Upper lobe of left lung (tissue), 6 donors: ENCODE data around the gene FBXL15. TPM values are rescaled to one million over a fixed set of nuclear protein-coding genes. Genes with fewer than 3 reads are reported as not detected.
A peak's percentile ranks its signal among the peaks of the same experiment; 100 is the strongest.

Experiments used
- ATAC-seq, 2 donors: fragments of 200-7000 bp; cut with Tn5 transposase; one replicate each; pipeline ENCODE4 v1.9.1; 2022; ENCODE audit warnings: mild to moderate bottlenecking in 2 of 2, moderate library complexity in 2 of 2; ENCODE audit not compliant: low FRiP score in 2 of 2
- DNase-seq, 2 donors: peaks; one replicate each; pipeline ENCODE4 v3.0.0-alpha.2; 2019 to 2020
- H3K27ac ChIP-seq, 4 donors: fragments of 200-600 bp; sonication (generic); one replicate each; pipeline ENCODE4 v1.5.1; 2016 to 2019
- H3K27me3 ChIP-seq, 4 donors: fragments of 200-600 bp; sonication (generic); one replicate each; pipeline ENCODE4 v1.5.1; 2017 to 2019
- H3K36me3 ChIP-seq, 4 donors: fragments of 200-600 bp; sonication (generic); one replicate each; pipeline ENCODE4 v1.5.1; 2016 to 2019
- H3K4me1 ChIP-seq, 4 donors: fragments of 200-600 bp; sonication (generic); one replicate each; pipeline ENCODE4 v1.5.1; 2018 to 2019
- H3K4me3 ChIP-seq, 4 donors: fragments of 200-600 bp; sonication (generic); one replicate each; pipeline ENCODE4 v1.5.1; 2017 to 2019; ENCODE audit warnings: mild to moderate bottlenecking in 2 of 4, moderate library complexity in 1 of 4
- H3K9me3 ChIP-seq, 4 donors: fragments of 200-600 bp; sonication (generic); one replicate each; pipeline ENCODE4 v1.5.1; 2018 to 2019
- EP300 ChIP-seq, 4 donors: sonication (generic); formaldehyde crosslinking; IDR thresholded peaks; one replicate each; pipeline ENCODE4 v1.5.1; 2017; ENCODE audit warnings: antibody characterized with exemption in 4 of 4, control low read depth in 2 of 4
- POLR2A ChIP-seq, 4 donors: fragments of 450-650 bp; IDR thresholded peaks; one replicate each; pipeline ENCODE4 v1.5.1; 2016 to 2017; ENCODE audit warnings: antibody characterized with exemption in 4 of 4, mild to moderate bottlenecking in 2 of 4
- POLR2AphosphoS5 ChIP-seq, 2 donors: sonication (generic); formaldehyde crosslinking; IDR thresholded peaks; one replicate each; pipeline ENCODE4 v1.5.1; 2017; ENCODE audit warnings: antibody characterized with exemption in 2 of 2
- WGBS, 2 donors: methylation state at CpG; one replicate each; pipeline ENCODE4 v1.1.5; 2017 to 2018; 5-methylcytosine and 5-hydroxymethylcytosine counted together
- total RNA-seq, 6 donors: library from RNA; depleted of rRNA in 4 of 6; stranded (reverse); fragments of >200 nt in 4 of 6; gene quantifications; one replicate each; pipeline versions ENCODE4 v1.1.0 to v1.2.1, GENCODE V29; 2016 to 2021
- TF ChIP-seq, protein P1 (sequence below), 6 experiments: fragments of 450-650 bp in 4 of 6; fragments of 200-600 bp in 2 of 6; sonication (generic) in 2 of 6; IDR thresholded peaks; one replicate each; pipeline ENCODE4 v1.5.1; 2016 to 2019; ENCODE audit warnings: antibody characterized with exemption in 6 of 6
- donor health status: DM: no; HTN: no; CAD: no; lungs with moderate emphysema.
- donor health status: DM: no; HTN: yes; CAD: no; lungs with severe emphysema.

Gene FBXL15, protein sequence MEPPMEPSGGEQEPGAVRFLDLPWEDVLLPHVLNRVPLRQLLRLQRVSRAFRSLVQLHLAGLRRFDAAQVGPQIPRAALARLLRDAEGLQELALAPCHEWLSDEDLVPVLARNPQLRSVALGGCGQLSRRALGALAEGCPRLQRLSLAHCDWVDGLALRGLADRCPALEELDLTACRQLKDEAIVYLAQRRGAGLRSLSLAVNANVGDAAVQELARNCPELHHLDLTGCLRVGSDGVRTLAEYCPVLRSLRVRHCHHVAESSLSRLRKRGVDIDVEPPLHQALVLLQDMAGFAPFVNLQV
- total RNA-seq = 10 to 100 TPM; 18.5 to 70.2 (median 26.8) TPM

DNA sequence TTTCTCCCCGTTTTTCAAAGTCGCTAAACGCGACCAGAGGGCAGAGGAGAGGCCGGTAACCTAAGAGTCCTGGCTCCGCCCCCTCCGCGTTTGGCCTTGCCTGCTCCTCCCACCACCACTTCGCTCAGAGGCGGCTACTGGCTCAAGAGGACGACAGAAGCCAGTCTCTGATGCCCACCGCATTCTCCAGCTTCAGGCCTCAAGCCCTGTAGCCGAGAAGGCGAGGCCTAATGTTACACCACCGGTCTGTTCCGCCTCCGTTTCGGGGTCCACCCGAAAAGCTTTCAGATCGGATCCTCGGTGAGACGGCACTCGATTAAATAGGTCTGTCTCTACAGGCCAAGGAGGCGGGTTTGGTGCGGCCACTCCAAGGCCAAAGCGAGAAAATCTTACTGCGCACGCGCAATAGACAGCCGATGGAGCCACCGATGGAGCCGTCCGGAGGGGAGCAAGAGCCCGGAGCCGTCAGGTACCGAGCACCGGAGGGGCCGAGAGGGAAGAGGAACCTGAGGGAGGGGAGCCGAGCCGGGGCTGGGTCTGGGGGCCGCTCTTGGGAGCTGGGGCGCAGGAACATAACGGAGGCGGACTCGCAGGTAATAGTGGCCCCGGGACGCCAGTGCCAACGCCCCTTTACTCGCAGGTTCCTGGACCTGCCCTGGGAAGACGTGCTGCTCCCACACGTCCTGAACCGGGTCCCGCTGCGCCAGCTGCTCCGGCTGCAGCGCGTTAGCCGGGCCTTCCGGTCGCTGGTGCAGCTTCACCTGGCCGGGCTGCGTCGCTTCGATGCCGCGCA lies at the start of gene FBXL15:
FBXL15 (plus strand) TSS at position 123 of the 793 bp plus-strand sequence; CDS start at position 417, 294 bp downstream.
- Histone ChIP-seq H3K9me3 (peaks cover 0 to 3% (median 0%) of the 10 kb centered on the region in 4 donors), H3K4me3 (peak within 1 kb of the TSS; percentile 69 to 99 (median 86)), H3K4me1 (peaks cover 26 to 46% (median 33%) of the 10 kb centered on the region in 4 donors), H3K27me3 (peaks cover 0 to 12% (median 1%) of the 10 kb centered on the region in 4 donors), H3K36me3 (peaks cover 0 to 22% (median 20%) of the 10 kb centered on the region in 4 donors), H3K27ac (peak within 1 kb of the TSS; percentile 89 to 95 (median 92))
- TF ChIP-seq POLR2A (IDR thresholded peaks at IDR 0.05) (peak in 2 of 4 donors; percentile 54 to 67), EP300 (IDR thresholded peaks at IDR 0.05) (peak in 1 of 4 donors; percentile 1), POLR2AphosphoS5 (IDR thresholded peaks at IDR 0.05) (peak; percentile 60 to 87)
- TF ChIP-seq, protein P1, sequence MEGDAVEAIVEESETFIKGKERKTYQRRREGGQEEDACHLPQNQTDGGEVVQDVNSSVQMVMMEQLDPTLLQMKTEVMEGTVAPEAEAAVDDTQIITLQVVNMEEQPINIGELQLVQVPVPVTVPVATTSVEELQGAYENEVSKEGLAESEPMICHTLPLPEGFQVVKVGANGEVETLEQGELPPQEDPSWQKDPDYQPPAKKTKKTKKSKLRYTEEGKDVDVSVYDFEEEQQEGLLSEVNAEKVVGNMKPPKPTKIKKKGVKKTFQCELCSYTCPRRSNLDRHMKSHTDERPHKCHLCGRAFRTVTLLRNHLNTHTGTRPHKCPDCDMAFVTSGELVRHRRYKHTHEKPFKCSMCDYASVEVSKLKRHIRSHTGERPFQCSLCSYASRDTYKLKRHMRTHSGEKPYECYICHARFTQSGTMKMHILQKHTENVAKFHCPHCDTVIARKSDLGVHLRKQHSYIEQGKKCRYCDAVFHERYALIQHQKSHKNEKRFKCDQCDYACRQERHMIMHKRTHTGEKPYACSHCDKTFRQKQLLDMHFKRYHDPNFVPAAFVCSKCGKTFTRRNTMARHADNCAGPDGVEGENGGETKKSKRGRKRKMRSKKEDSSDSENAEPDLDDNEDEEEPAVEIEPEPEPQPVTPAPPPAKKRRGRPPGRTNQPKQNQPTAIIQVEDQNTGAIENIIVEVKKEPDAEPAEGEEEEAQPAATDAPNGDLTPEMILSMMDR (IDR thresholded peaks at IDR 0.05) = peak in 2 of 6 experiments; percentile 13 to 37
- ATAC-seq = peak; percentile 92 to 94
- 0 to 1% methylated on average over 35 to 65 of the region's 66 CpGs for WGBS, 2 donors
- DNase-seq = peak; percentile 94 to 98

DNA sequence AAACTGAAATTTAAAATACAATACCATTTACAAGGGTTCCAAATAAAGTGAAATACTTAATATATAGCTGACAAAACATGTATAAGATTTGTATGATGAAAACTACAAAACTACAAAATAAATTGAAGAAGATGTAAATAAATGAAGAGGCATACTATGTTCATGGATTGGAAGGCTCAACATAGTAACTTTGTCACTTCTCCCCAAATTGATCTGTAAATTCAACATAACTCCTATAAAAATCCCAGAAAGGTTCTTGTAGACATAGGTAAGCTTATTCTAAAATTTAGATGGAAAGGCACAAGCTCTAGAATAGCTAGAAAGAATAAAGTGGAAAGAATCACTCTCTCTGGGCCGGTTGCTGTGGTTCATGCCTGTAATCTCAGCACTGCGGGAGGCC lies 49.3 kb upstream of the FBXL15 start:
- TF ChIP-seq, protein P1 (IDR thresholded peaks at IDR 0.05) = no peak
- TF ChIP-seq POLR2AphosphoS5 (IDR thresholded peaks at IDR 0.05) (no peak), POLR2A (IDR thresholded peaks at IDR 0.05) (no peak), EP300 (IDR thresholded peaks at IDR 0.05) (no peak)
- ATAC-seq = no peak
- Histone ChIP-seq H3K4me3 (no peak overlapping the region), H3K9me3 (no peaks in the 10 kb centered on the region), H3K4me1 (peaks cover 0 to 9% (median 2%) of the 10 kb centered on the region in 4 donors), H3K27me3 (no peaks in the 10 kb centered on the region), H3K27ac (no peak overlapping the region), H3K36me3 (peaks cover 38 to 100% (median 86%) of the 10 kb centered on the region in 4 donors)
- no peak for DNase-seq
- WGBS, 2 donors = 97 to 98% methylated on average over 2 of the region's 2 CpGs

DNA sequence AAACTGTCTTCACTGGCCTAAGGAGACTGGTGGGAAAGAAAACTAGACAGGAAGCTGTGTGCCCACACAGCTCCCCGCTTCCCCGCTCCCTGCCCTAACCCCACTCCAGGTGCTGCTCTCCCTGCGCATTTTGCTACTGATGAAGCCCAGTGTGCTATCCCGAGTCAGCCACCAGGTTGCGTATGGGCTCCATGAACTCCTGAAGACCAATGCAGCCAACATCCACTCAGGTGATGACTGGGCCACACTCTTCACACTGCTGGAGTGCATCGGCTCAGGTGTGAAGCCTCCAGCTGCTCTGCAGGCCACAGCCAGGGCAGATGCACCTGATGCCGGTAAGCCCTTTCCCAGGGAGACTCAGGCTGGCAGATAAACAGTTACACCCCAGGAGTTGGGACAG lies 45.4 kb upstream of the FBXL15 start:
- 88 to 91% methylated on average over 6 to 7 of the region's 7 CpGs for WGBS, 2 donors
- DNase-seq = no peak
- H3K36me3 ChIP-seq = peaks cover 27 to 100% (median 83%) of the 10 kb centered on the region in 4 donors
- no peak overlapping the region for H3K27ac ChIP-seq
- TF ChIP-seq, protein P1 (IDR thresholded peaks at IDR 0.05) = peak in 1 of 6 experiments; percentile 56
- TF ChIP-seq POLR2AphosphoS5 (IDR thresholded peaks at IDR 0.05) (no peak), EP300 (IDR thresholded peaks at IDR 0.05) (no peak), POLR2A (IDR thresholded peaks at IDR 0.05) (no peak)
- ATAC-seq = no peak
- no peak overlapping the region for H3K4me3 ChIP-seq
- no peaks in the 10 kb centered on the region for H3K27me3 ChIP-seq
- H3K9me3 ChIP-seq = no peaks in the 10 kb centered on the region
- peaks cover 0 to 10% (median 4%) of the 10 kb centered on the region in 4 donors for H3K4me1 ChIP-seq

DNA sequence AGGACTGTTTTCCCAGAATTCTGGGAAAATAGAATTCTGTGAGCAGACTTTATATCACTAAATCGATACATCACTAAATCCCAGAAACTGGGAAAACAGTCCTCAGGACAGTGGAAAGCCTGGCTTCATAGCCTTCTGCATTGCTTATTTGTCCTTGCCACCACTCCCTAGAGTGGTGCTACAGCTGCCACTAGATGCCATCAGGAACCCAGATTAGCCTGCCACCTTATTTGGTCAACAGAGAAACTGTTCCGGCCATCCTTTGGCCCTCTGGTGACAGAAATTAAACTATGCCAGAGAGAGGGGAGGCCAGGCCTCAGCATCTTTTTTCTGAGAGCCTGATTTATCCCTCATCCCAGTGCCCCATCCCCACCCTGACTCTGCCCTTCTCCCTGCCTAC lies 44.8 kb upstream of the FBXL15 start:
- DNase-seq (no peak), ATAC-seq (no peak)
- H3K4me1 ChIP-seq = peaks cover 0 to 10% (median 4%) of the 10 kb centered on the region in 4 donors
- H3K27me3 ChIP-seq = no peaks in the 10 kb centered on the region
- no peaks in the 10 kb centered on the region for H3K9me3 ChIP-seq
- TF ChIP-seq POLR2AphosphoS5 (IDR thresholded peaks at IDR 0.05) (no peak), POLR2A (IDR thresholded peaks at IDR 0.05) (no peak), EP300 (IDR thresholded peaks at IDR 0.05) (no peak)
- TF ChIP-seq, protein P1 (IDR thresholded peaks at IDR 0.05) = no peak
- peaks cover 26 to 100% (median 83%) of the 10 kb centered on the region in 4 donors for H3K36me3 ChIP-seq
- H3K4me3 ChIP-seq = no peak overlapping the region
- WGBS, 2 donors = 83 to 87% methylated on average over 2 of the region's 2 CpGs
- no peak overlapping the region for H3K27ac ChIP-seq
